Esophagus squamous epithelium (tissue), 4 donors: ENCODE data around the gene SPDYC.

ENCODE experiments used
- CTCF ChIP-seq, 6 experiments: fragments of 450-650 bp in 4 of 6; fragments of 200-600 bp in 2 of 6; sonication (generic) in 2 of 6; IDR thresholded peaks; one replicate each; pipeline ENCODE4 v1.5.1; 2016 to 2019; ENCODE audit warnings: antibody characterized with exemption in 6 of 6, mild to moderate bottlenecking in 4 of 6, moderate library complexity in 4 of 6
- POLR2A ChIP-seq, 4 donors: fragments of 450-650 bp; IDR thresholded peaks; one replicate each; pipeline ENCODE4 v1.6.1; 2017; ENCODE audit warnings: antibody characterized with exemption in 4 of 4, mild to moderate bottlenecking in 4 of 4, moderate library complexity in 3 of 4

GRCh38 chr11:65182258-65183170, 12.5 kb downstream of the SPDYC start:
- no peak for TF ChIP-seq CTCF (IDR thresholded peaks at IDR 0.05)
- TF ChIP-seq POLR2A (IDR thresholded peaks at IDR 0.05) = no peak
